H1 (cell line): ENCODE data around the gene PLEKHA5. TPM values are rescaled to one million over a fixed set of nuclear protein-coding genes. Genes with fewer than 3 reads are reported as not detected.

Source experiments
- BCL11A ChIP-seq, 2 experiments: IDR thresholded peaks; one replicate each; pipeline ENCODE4 v1.6.1; 2011; ENCODE audit warnings: low read depth in 2 of 2, low read length in 2 of 2, mild to moderate bottlenecking in 2 of 2
- FOSL1 ChIP-seq: IDR thresholded peaks from 2 replicates; pipeline ENCODE4 v1.6.1; 2011; ENCODE audit warnings: mild to moderate bottlenecking, low read depth, low read length, moderate library complexity; ENCODE audit not compliant: insufficient read depth
- JUN ChIP-seq: IDR thresholded peaks from 2 replicates; pipeline ENCODE4 v1.6.1; 2011; ENCODE audit warnings: low read depth, mild to moderate bottlenecking, improper control_type of control experiment, low read length
- NANOG ChIP-seq: IDR thresholded peaks from 2 replicates; pipeline ENCODE4 v1.6.1; 2011; ENCODE audit warnings: low read length, low read depth, mild to moderate bottlenecking, inconsistent platforms; ENCODE audit not compliant: insufficient read depth, poor library complexity, severe bottlenecking
- NRF1 ChIP-seq: IDR thresholded peaks from 2 replicates; pipeline ENCODE4 v1.6.1; 2011; ENCODE audit warnings: mild to moderate bottlenecking, low read depth, low read length, improper control_type of control experiment
- polyA plus RNA-seq, 7 experiments: library from polyadenylated mRNA; depleted of rRNA in 3 of 7; stranded (reverse) in 5 of 7; unstranded in 2 of 7; fragments of >200 nt in 5 of 7; fragments of 200-250 nt in 2 of 7; gene quantifications; 1 replicate in 5 of 7; 2 replicates in 1 of 7; 4 replicates in 1 of 7; pipeline versions ENCODE4 v1.2.1 to v1.2.3, GENCODE V29; 2011 to 2013; ENCODE audit warnings: missing spikeins in 2 of 7, mixed read lengths in 2 of 7
- total RNA-seq: library from RNA; stranded (reverse); fragmentation: NEBNext Ultra II Directional; extraction: Animal tissue kit (Norgen Biotek cat#: 25700); gene quantifications from 2 replicates; pipeline ENCODE4 v1.2.1, GENCODE V29; 2021
- TF ChIP-seq, protein P1 (sequence below): fragments of 300-600 bp; sonication (generic); IDR thresholded peaks from 2 replicates; pipeline ENCODE4 v1.7.1; 2012; ENCODE audit warnings: low read length, moderate library complexity, mild to moderate bottlenecking, inconsistent platforms; ENCODE audit not compliant: insufficient replicate concordance
- TF ChIP-seq, protein P2 (sequence below): IDR thresholded peaks from 2 replicates; pipeline ENCODE4 v1.6.1; 2012; ENCODE audit warnings: inconsistent platforms

Gene PLEKHA5
- total and polyA plus RNA-seq, 2 of the 8 experiments (the other 6 are each of a cell fraction or from before 2014, with no cell fraction given) = 17.2 to 66.1 TPM

DNA sequence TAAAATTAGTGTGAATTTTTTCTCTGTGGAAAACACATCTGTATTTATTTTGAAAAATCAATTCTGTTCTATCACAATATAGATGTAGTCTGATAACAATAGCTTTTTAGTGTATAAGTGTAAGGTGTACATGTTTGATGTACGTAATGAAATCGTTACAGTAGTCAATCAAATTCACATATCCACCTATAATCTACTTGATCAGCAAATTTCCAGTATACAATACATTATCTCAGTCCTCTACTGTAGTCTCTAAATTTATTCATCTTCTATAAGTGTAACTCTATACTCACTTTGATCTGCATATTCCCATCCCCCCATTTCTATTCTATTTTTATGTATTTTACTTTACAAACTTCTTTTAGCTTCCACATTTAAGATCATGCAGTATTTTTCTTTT is 13.0 kb downstream of the PLEKHA5 start (continued):
- TF ChIP-seq, protein P1, sequence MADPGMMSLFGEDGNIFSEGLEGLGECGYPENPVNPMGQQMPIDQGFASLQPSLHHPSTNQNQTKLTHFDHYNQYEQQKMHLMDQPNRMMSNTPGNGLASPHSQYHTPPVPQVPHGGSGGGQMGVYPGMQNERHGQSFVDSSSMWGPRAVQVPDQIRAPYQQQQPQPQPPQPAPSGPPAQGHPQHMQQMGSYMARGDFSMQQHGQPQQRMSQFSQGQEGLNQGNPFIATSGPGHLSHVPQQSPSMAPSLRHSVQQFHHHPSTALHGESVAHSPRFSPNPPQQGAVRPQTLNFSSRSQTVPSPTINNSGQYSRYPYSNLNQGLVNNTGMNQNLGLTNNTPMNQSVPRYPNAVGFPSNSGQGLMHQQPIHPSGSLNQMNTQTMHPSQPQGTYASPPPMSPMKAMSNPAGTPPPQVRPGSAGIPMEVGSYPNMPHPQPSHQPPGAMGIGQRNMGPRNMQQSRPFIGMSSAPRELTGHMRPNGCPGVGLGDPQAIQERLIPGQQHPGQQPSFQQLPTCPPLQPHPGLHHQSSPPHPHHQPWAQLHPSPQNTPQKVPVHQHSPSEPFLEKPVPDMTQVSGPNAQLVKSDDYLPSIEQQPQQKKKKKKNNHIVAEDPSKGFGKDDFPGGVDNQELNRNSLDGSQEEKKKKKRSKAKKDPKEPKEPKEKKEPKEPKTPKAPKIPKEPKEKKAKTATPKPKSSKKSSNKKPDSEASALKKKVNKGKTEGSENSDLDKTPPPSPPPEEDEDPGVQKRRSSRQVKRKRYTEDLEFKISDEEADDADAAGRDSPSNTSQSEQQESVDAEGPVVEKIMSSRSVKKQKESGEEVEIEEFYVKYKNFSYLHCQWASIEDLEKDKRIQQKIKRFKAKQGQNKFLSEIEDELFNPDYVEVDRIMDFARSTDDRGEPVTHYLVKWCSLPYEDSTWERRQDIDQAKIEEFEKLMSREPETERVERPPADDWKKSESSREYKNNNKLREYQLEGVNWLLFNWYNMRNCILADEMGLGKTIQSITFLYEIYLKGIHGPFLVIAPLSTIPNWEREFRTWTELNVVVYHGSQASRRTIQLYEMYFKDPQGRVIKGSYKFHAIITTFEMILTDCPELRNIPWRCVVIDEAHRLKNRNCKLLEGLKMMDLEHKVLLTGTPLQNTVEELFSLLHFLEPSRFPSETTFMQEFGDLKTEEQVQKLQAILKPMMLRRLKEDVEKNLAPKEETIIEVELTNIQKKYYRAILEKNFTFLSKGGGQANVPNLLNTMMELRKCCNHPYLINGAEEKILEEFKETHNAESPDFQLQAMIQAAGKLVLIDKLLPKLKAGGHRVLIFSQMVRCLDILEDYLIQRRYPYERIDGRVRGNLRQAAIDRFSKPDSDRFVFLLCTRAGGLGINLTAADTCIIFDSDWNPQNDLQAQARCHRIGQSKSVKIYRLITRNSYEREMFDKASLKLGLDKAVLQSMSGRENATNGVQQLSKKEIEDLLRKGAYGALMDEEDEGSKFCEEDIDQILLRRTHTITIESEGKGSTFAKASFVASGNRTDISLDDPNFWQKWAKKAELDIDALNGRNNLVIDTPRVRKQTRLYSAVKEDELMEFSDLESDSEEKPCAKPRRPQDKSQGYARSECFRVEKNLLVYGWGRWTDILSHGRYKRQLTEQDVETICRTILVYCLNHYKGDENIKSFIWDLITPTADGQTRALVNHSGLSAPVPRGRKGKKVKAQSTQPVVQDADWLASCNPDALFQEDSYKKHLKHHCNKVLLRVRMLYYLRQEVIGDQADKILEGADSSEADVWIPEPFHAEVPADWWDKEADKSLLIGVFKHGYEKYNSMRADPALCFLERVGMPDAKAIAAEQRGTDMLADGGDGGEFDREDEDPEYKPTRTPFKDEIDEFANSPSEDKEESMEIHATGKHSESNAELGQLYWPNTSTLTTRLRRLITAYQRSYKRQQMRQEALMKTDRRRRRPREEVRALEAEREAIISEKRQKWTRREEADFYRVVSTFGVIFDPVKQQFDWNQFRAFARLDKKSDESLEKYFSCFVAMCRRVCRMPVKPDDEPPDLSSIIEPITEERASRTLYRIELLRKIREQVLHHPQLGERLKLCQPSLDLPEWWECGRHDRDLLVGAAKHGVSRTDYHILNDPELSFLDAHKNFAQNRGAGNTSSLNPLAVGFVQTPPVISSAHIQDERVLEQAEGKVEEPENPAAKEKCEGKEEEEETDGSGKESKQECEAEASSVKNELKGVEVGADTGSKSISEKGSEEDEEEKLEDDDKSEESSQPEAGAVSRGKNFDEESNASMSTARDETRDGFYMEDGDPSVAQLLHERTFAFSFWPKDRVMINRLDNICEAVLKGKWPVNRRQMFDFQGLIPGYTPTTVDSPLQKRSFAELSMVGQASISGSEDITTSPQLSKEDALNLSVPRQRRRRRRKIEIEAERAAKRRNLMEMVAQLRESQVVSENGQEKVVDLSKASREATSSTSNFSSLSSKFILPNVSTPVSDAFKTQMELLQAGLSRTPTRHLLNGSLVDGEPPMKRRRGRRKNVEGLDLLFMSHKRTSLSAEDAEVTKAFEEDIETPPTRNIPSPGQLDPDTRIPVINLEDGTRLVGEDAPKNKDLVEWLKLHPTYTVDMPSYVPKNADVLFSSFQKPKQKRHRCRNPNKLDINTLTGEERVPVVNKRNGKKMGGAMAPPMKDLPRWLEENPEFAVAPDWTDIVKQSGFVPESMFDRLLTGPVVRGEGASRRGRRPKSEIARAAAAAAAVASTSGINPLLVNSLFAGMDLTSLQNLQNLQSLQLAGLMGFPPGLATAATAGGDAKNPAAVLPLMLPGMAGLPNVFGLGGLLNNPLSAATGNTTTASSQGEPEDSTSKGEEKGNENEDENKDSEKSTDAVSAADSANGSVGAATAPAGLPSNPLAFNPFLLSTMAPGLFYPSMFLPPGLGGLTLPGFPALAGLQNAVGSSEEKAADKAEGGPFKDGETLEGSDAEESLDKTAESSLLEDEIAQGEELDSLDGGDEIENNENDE = no peak
- TF ChIP-seq FOSL1 = no peak
- no peak for TF ChIP-seq NANOG
- TF ChIP-seq BCL11A (IDR thresholded peaks at IDR 0.05; ENCODE audit: low read depth in 2 of 2, low read length in 2 of 2) = no peak
- no peak for TF ChIP-seq NRF1
- TF ChIP-seq, protein P2, sequence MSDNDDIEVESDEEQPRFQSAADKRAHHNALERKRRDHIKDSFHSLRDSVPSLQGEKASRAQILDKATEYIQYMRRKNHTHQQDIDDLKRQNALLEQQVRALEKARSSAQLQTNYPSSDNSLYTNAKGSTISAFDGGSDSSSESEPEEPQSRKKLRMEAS = no peak
- no peak for TF ChIP-seq JUN
